Measurements from ENCODE around the gene AMELX.

- TF ChIP-seq POLR2A (IDR thresholded peaks at IDR 0.05; ENCODE audit: low read depth, low read length) (no peak), TAF1 (IDR thresholded peaks at IDR 0.05; ENCODE audit: borderline replicate concordance, low read depth, low read length) (no peak)
These were observed 38.6 kb upstream of the AMELX start for GRCh38 chrX:11254417-11255109.
